Measurements from ENCODE around the gene RPTOR.
"Not testable (repeated sequence)": the region's sequence is repeated elsewhere in the genome, so short reads cannot be mapped to it uniquely, and the experiment has no call there.

RPTOR gene

GRCh38 chr17:80803451-80804428 is 259.1 kb downstream of the RPTOR start:
- no peak for DNase-seq

- DNase-seq: no peak
These were observed 259.8 kb downstream of the RPTOR start for GRCh38 chr17:80804466-80804865.

- DNase-seq: no peak
These were observed 260.6 kb downstream of the RPTOR start for GRCh38 chr17:80805032-80805751.

- no peak for DNase-seq
These were observed 262.4 kb downstream of the RPTOR start for GRCh38 chr17:80807014-80807413.

GRCh38 chr17:80807882-80808281 is 263.2 kb downstream of the RPTOR start:
- no peak for DNase-seq

GRCh38 chr17:80811181-80812105 is 266.8 kb downstream of the RPTOR start:
- DNase-seq: no peak

- DNase-seq: no peak
These were observed 267.9 kb downstream of the RPTOR start for GRCh38 chr17:80812362-80813088.

- DNase-seq: no peak
These were observed 268.7 kb downstream of the RPTOR start for GRCh38 chr17:80813318-80813717.

- DNase-seq: no peak
These were observed 269.9 kb downstream of the RPTOR start for GRCh38 chr17:80814491-80814890.

GRCh38 chr17:80815151-80815681 is 270.6 kb downstream of the RPTOR start:
- no peak for DNase-seq

- DNase-seq: not testable (repeated sequence)
These were observed 271.1 kb downstream of the RPTOR start for GRCh38 chr17:80815718-80816117.

- no peak for DNase-seq
These were observed 271.8 kb downstream of the RPTOR start for GRCh38 chr17:80816241-80817103.

GRCh38 chr17:80817321-80817845 is 272.7 kb downstream of the RPTOR start:
- DNase-seq: no peak

- no peak for DNase-seq
These were observed 273.2 kb downstream of the RPTOR start for GRCh38 chr17:80817861-80818260.

- no peak for DNase-seq
These were observed 274.2 kb downstream of the RPTOR start for GRCh38 chr17:80818871-80819270.

GRCh38 chr17:80819422-80820164 is 275.0 kb downstream of the RPTOR start:
- no peak for DNase-seq

- no peak for DNase-seq
These were observed 275.7 kb downstream of the RPTOR start for GRCh38 chr17:80820331-80820730.

GRCh38 chr17:80821546-80821945 is 276.9 kb downstream of the RPTOR start:
- no peak for DNase-seq

GRCh38 chr17:80822021-80822699 is 277.5 kb downstream of the RPTOR start:
- no peak for DNase-seq
